ENCODE measurements around the gene RBM42. TPM values are rescaled to one million over a fixed set of nuclear protein-coding genes. Genes with fewer than 3 reads are reported as not detected.

RBM42 gene
- total RNA-seq, 1 donor from 2014 or later = 76.0 TPM

DNA sequence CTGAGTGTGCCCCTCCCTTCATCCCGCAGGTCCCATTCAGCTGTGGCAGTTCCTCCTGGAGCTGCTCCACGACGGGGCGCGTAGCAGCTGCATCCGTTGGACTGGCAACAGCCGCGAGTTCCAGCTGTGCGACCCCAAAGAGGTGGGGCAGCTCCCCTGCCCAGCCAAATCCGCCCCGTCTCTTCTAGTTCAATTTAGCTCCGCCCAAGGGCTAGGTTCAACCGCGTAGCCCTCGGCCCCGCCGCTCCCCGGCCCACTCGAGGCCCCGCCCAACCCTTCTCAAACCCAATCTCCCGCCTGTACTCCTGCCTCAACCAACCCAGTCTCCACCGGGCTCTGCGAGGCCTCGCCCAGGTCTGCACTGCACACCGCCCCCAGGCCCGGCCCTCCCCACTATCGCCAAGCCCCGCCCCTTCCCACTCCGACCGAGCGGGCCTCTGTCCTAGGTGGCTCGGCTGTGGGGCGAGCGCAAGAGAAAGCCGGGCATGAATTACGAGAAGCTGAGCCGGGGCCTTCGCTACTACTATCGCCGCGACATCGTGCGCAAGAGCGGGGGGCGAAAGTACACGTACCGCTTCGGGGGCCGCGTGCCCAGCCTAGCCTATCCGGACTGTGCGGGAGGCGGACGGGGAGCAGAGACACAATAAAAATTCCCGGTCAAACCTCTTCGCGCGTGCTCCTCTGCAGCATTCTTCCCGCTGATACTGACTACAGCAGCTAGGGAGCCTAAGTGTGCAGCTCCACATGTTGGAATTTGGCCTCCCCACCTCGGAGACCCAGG lies 15.6 kb downstream of the RBM42 start:
- H3K27me3 Mint-ChIP-seq = peaks cover 8% of the 10 kb centered on the region
- H3K9me3 Mint-ChIP-seq (ENCODE audit: low read depth) = no peaks in the 10 kb centered on the region
- peak overlapping the region; percentile 79 for H3K4me3 Mint-ChIP-seq (ENCODE audit: low read depth)
- H3K4me1 Mint-ChIP-seq (ENCODE audit: low read depth) = peaks cover 14% of the 10 kb centered on the region
- peak; percentile 68 for DNase-seq (ENCODE audit: low spot score, unreplicated experiment)
- no peaks in the 10 kb centered on the region for H3K36me3 Mint-ChIP-seq (ENCODE audit: insufficient read depth)
- H3K27ac Mint-ChIP-seq = peak overlapping the region; percentile 92
- TF ChIP-seq, protein P1, sequence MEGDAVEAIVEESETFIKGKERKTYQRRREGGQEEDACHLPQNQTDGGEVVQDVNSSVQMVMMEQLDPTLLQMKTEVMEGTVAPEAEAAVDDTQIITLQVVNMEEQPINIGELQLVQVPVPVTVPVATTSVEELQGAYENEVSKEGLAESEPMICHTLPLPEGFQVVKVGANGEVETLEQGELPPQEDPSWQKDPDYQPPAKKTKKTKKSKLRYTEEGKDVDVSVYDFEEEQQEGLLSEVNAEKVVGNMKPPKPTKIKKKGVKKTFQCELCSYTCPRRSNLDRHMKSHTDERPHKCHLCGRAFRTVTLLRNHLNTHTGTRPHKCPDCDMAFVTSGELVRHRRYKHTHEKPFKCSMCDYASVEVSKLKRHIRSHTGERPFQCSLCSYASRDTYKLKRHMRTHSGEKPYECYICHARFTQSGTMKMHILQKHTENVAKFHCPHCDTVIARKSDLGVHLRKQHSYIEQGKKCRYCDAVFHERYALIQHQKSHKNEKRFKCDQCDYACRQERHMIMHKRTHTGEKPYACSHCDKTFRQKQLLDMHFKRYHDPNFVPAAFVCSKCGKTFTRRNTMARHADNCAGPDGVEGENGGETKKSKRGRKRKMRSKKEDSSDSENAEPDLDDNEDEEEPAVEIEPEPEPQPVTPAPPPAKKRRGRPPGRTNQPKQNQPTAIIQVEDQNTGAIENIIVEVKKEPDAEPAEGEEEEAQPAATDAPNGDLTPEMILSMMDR (IDR thresholded peaks at IDR 0.05; ENCODE audit: unreplicated experiment) = no peak

DNA sequence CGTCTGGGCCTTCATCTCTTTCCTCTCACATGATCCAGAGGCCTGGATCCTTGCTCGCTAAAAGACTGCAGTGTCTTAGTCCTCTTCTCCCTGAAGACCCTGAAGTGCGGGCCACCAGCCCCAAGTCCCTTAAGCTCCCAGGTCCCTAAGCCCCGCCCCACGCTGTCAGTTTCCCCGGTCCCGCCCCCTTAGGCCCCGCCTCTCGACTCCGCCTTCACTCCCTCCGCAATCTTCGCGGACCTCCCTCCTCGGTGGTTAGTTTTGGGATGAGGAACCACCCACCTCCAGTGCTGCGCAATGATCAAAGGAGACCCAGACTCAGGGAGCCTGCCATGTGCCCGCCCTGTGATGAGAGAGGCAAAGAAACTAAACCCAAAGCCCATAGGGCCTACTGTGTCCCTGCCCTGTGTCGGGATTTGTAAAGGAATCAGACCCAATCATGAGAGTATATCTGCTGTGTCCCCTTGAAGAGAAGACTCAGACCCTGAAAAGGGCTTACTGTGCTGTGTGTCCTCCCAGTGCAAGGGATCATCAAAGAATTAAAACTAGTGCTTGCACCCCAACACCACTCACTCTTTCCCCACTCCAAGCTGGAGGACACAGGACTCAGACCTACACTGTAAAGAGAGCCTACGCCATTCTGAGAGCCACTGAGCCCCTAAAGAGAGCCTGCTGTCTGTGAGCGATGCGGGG lies 16.3 kb downstream of the RBM42 start:
- DNase-seq (ENCODE audit: low spot score, unreplicated experiment) = peak; percentile 53
- H3K27ac Mint-ChIP-seq = peak overlapping the region; percentile 92
- no peaks in the 10 kb centered on the region for H3K36me3 Mint-ChIP-seq (ENCODE audit: insufficient read depth)
- peaks cover 8% of the 10 kb centered on the region for H3K27me3 Mint-ChIP-seq
- TF ChIP-seq, protein P1 (IDR thresholded peaks at IDR 0.05; ENCODE audit: unreplicated experiment) = no peak
- H3K4me3 Mint-ChIP-seq (ENCODE audit: low read depth) = peak overlapping the region; percentile 79
- H3K4me1 Mint-ChIP-seq (ENCODE audit: low read depth) = peaks cover 14% of the 10 kb centered on the region
- no peaks in the 10 kb centered on the region for H3K9me3 Mint-ChIP-seq (ENCODE audit: low read depth)

DNA sequence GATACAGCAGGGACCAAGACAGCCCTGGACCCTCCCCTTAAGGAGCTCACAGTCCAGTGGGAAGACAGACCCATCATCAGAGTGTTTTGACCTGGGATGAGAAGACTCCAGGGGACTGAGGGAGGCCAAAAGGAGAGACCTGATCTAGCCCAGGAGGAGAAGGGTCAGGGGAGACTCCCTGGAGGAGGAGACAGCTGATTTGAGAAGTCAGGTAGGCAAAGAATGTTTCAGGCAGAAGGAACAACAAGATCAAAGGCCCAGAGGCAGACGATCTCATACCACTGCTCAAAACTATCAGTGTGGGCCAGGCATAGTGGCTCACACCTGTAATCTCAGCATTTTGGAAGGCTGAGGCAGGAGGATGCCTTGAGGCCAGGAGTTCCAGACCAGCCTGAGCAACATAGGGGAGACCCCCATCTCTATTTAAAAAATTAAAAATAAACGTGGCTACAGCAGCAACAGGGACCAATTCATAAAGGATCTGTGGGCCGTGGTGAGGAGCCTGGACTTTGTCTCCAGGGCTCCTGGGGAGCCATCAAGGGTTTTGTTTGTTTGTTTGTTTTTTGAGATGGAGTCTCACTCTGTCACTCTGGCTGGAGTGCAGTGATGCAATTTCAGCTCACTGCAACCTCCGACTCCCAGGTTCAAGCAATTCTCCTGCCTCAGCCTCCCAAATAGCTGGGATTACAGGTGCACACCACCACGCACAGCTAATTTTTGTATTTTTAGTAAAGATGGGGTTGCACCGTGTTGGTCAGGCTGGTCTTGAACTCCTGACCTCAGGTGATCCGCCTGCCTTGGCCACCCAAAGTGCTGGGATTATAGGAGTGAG lies 17.1 kb downstream of the RBM42 start:
- H3K4me3 Mint-ChIP-seq (ENCODE audit: low read depth) = no peak overlapping the region

DNA sequence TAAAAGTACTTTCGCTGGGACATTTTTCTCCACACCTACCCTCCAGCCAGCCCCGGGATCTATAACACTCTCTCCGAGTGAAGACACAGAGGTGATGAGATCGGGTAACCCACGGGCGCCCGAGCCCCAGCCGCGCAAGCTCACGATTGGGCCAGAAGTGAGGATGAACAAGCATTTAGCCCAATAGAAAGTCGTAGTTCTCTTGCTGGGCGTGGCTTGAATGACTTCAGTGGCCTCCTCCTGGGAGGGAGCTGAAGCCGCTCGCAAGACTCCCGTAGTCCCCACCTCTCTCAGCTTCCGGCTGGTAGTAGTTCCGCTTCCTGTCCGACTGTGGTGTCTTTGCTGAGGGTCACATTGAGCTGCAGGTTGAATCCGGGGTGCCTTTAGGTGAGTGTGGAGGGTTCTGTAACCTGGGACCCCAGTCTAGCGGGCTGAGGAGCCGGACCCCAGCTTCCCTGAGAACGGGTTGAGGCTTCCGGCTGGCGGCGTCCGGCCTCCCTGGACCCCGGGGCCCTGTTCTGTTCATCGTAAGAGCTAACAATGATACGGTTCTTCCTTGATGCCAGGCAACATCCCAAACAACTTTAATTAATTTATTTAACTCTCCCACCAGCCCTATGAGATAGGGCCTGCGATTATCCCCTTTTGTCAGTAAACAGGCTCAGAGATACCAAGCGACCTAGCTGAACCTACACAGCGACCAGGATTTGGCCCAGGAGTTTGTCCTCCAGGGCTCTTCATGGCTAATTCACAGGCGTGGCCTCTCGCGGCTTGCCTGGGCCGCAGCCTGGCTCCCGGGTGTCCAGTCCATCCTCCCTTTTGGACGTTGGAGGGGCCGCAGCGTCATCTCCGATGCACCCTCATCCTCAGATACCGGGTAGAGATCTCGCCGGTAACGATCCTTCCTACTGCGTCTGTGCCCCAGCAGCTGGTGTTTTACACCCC lies 19.5 kb downstream of the RBM42 start, which contains the start of gene COX6B1:
Gene COX6B1 (plus strand): TSS at position 307 of the 945 bp plus-strand sequence. CDS start 2,921 bp downstream, outside the sequence.
- TF ChIP-seq, protein P1 (IDR thresholded peaks at IDR 0.05; ENCODE audit: unreplicated experiment) = no peak
- Mint-ChIP-seq H3K27me3 (peaks cover 8% of the 10 kb centered on the region), H3K36me3 (ENCODE audit: insufficient read depth) (no peaks in the 10 kb centered on the region), H3K27ac (peak within 1 kb of the TSS; percentile 96), H3K9me3 (ENCODE audit: low read depth) (no peaks in the 10 kb centered on the region), H3K4me1 (ENCODE audit: low read depth) (peaks cover 14% of the 10 kb centered on the region), H3K4me3 (ENCODE audit: low read depth) (peak within 1 kb of the TSS; percentile 97)
- DNase-seq (ENCODE audit: low spot score, unreplicated experiment) = peak; percentile 72

More for the DNA sequence above, 17.1 kb downstream of the RBM42 start:
- DNase-seq (ENCODE audit: low spot score, unreplicated experiment) = no peak
- Mint-ChIP-seq H3K9me3 (ENCODE audit: low read depth) (no peaks in the 10 kb centered on the region), H3K27me3 (peaks cover 8% of the 10 kb centered on the region), H3K4me1 (ENCODE audit: low read depth) (peaks cover 14% of the 10 kb centered on the region), H3K27ac (no peak overlapping the region), H3K36me3 (ENCODE audit: insufficient read depth) (no peaks in the 10 kb centered on the region)
- TF ChIP-seq, protein P1 (IDR thresholded peaks at IDR 0.05; ENCODE audit: unreplicated experiment) = no peak
